SU-DHL-6 (cell line): ENCODE measurements around the gene SLC4A3.

ENCODE experiments used
- CTCF ChIP-seq: fragments of 200-600 bp; sonication (generic); IDR thresholded peaks from one replicate; pipeline ENCODE4 v1.5.1; 2017; ENCODE audit warnings: antibody characterized with exemption, mild to moderate bottlenecking, low read length, moderate library complexity; ENCODE audit not compliant: insufficient read depth, poor library complexity, severe bottlenecking
- EZH2phosphoT487 ChIP-seq: fragments of 200-600 bp; sonication (generic), shearing (Covaris generic); conservative IDR thresholded peaks from 2 replicates; pipeline ENCODE4 v1.6.1; 2018; ENCODE audit warnings: mild to moderate bottlenecking, antibody characterized with exemption, low read length, moderate library complexity, mixed read lengths

GRCh38 chr2:219636941-219637841, 9.8 kb downstream of the SLC4A3 start:
- TF ChIP-seq CTCF (no peak), EZH2phosphoT487 (no peak)
